ENCODE measurements around the gene EPHB2. TPM values are rescaled to one million over a fixed set of nuclear protein-coding genes. Genes with fewer than 3 reads are reported as not detected.

The EPHB2 gene
- total and polyA plus RNA-seq, 8 donors: 0.13 to 88.1 (median 2.6) TPM; not detected in 1

- H3K27ac ChIP-seq: no peak overlapping the region
- TF ChIP-seq CTCF (IDR thresholded peaks at IDR 0.05): no peak
- TF ChIP-seq POLR2AphosphoS5 (IDR thresholded peaks at IDR 0.05): no peak
- no peak for TF ChIP-seq POLR2A (IDR thresholded peaks at IDR 0.05)
- TF ChIP-seq EP300 (IDR thresholded peaks at IDR 0.05): no peak
- 36 to 63% (median 54%) methylated on average over 3 of the region's 3 CpGs for WGBS, 5 donors
- H3K4me1 ChIP-seq: peaks cover 0 to 3% (median 0%) of the 10 kb centered on the region in 4 donors
- H3K4me3 ChIP-seq: no peak overlapping the region
- H3K27me3 ChIP-seq: peaks cover 0 to 18% (median 0%) of the 10 kb centered on the region in 3 donors
- H3K36me3 ChIP-seq: no peaks in the 10 kb centered on the region
- H3K9me3 ChIP-seq: peaks cover 0 to 11% (median 4%) of the 10 kb centered on the region in 4 donors
- no peak for DNase-seq
- intact Hi-C loops (cut with DNase I; ENCODE audit: low total_unique reads): loop anchor here (10.0 kb wide), 1 partner anchor 258 kb away; no protein-coding TSS in a partner anchor
Measured at GRCh38 chr1:22962558-22962957, 251.9 kb downstream of the EPHB2 start.

DNA sequence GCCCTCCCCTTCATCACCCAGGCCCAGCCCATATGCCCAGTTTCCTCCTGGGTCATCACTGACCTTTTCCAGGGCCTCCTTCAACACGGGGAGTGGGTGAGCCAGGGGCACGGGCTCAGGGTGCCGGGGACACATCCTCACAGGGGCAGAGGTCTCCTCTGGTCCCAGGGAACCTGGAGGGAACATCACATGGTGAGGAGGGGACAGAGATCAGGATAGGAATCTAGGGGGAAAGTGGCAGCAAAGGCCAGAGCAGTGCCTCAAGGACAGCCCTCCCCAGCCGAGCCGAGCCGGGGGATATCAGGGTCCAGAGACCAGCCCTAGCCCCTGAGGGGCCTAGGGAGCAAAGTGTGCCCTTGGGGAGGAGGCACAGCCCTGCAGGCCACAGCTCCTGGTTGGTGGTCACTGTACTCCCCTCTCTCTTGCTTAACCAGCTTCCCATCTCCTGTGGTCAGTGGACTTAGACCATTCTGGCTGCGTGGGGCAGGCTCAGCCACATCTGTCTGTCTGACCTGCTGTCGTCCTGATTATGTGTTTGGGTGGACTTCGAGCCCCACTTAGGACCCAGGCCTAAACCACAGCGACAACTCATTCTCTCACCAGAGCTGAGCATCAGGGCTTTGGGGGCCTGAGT lies 252.5 kb downstream of the EPHB2 start:
- 73 to 87% (median 81%) methylated on average over 4 to 10 of the region's 10 CpGs for WGBS, 5 donors
- Histone ChIP-seq H3K4me1 (peaks cover 0 to 3% (median 0%) of the 10 kb centered on the region in 4 donors), H3K9me3 (peaks cover 0 to 11% (median 4%) of the 10 kb centered on the region in 4 donors), H3K4me3 (no peak overlapping the region), H3K27me3 (peaks cover 0 to 17% (median 0%) of the 10 kb centered on the region in 3 donors), H3K36me3 (no peaks in the 10 kb centered on the region), H3K27ac (no peak overlapping the region)
- TF ChIP-seq EP300 (IDR thresholded peaks at IDR 0.05) (no peak), CTCF (IDR thresholded peaks at IDR 0.05) (no peak), POLR2A (IDR thresholded peaks at IDR 0.05) (no peak), POLR2AphosphoS5 (IDR thresholded peaks at IDR 0.05) (no peak)
- intact Hi-C loops (cut with DNase I; ENCODE audit: low total_unique reads): loop anchor here (10.0 kb wide), 1 partner anchor 258 kb away; no protein-coding TSS in a partner anchor
- DNase-seq: no peak

DNA sequence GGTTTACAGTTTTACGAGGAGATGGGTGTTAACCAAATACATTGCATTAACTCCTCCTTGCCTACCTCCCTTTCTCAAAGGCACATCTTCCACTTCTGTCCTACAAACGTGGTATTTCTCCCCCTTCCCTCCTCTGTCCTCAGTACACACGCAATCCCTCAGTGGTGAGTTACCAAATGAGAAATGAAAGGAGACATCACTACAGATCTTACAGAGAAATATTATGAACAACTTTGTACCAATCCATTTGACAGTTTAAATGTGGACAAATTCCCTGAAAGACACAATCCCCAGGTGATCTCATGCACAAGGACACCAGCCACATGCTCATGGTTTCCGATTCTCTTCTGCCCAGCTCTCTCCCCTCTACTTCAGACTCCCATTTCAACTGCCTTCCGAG lies 255.7 kb downstream of the EPHB2 start:
- H3K4me1 ChIP-seq: peaks cover 0 to 12% (median 5%) of the 10 kb centered on the region in 4 donors
- WGBS, 5 donors: 74 to 84% (median 81%) methylated on average over 5 of the region's 5 CpGs
- no peaks in the 10 kb centered on the region for H3K36me3 ChIP-seq
- DNase-seq: no peak
- peaks cover 0 to 37% (median 10%) of the 10 kb centered on the region in 3 donors for H3K27me3 ChIP-seq
- intact Hi-C loops (cut with DNase I; ENCODE audit: low total_unique reads): loop anchor here (10.0 kb wide), 1 partner anchor 262 kb away; no protein-coding TSS in a partner anchor
- H3K27ac ChIP-seq: no peak overlapping the region
- TF ChIP-seq POLR2AphosphoS5 (IDR thresholded peaks at IDR 0.05) (no peak), POLR2A (IDR thresholded peaks at IDR 0.05) (no peak), EP300 (IDR thresholded peaks at IDR 0.05) (no peak), CTCF (IDR thresholded peaks at IDR 0.05) (no peak)
- H3K9me3 ChIP-seq: peaks cover 0 to 11% (median 4%) of the 10 kb centered on the region in 4 donors
- H3K4me3 ChIP-seq: no peak overlapping the region

- no peak overlapping the region for H3K27ac ChIP-seq
- peaks cover 0 to 11% (median 4%) of the 10 kb centered on the region in 4 donors for H3K9me3 ChIP-seq
- H3K4me3 ChIP-seq: no peak overlapping the region
- intact Hi-C loops (cut with DNase I; ENCODE audit: low total_unique reads): loop anchor here (10.0 kb wide), 1 partner anchor 263 kb away; no protein-coding TSS in a partner anchor
- no peak for DNase-seq
- no peak for TF ChIP-seq POLR2A (IDR thresholded peaks at IDR 0.05)
- TF ChIP-seq CTCF (IDR thresholded peaks at IDR 0.05): no peak
- TF ChIP-seq POLR2AphosphoS5 (IDR thresholded peaks at IDR 0.05): no peak
- TF ChIP-seq EP300 (IDR thresholded peaks at IDR 0.05): no peak
- H3K27me3 ChIP-seq: peaks cover 0 to 52% (median 17%) of the 10 kb centered on the region in 3 donors
- H3K4me1 ChIP-seq: peaks cover 0 to 12% (median 5%) of the 10 kb centered on the region in 4 donors
- no peaks in the 10 kb centered on the region for H3K36me3 ChIP-seq
- WGBS, 5 donors: 26 to 47% (median 39%) methylated on average over 2 of the region's 2 CpGs
Measured at GRCh38 chr1:22967833-22968232, 257.2 kb downstream of the EPHB2 start.
